Testis (tissue), 2 donors: Measurements from ENCODE around the gene PRKN.

Experiments
- CTCF ChIP-seq, 3 experiments: fragments of 450-650 bp in 2 of 3; fragments of 200-600 bp in 1 of 3; sonication (generic) in 1 of 3; IDR thresholded peaks; one replicate each; pipeline ENCODE4 v1.5.1; 2016 to 2019; ENCODE audit warnings: antibody characterized with exemption in 3 of 3, mild to moderate bottlenecking in 2 of 3, moderate library complexity in 1 of 3
- POLR2A ChIP-seq: fragments of 450-650 bp; IDR thresholded peaks from one replicate; pipeline ENCODE4 v1.6.1; 2017; ENCODE audit warnings: antibody characterized with exemption, mild to moderate bottlenecking, moderate library complexity

- TF ChIP-seq POLR2A (no peak), CTCF (IDR thresholded peaks at IDR 0.05) (no peak)
These were observed 1128.7 kb downstream of the PRKN start for GRCh38 chr6:161598896-161599295.
